ENCODE data around the gene LEMD2. TPM values are rescaled to one million over a fixed set of nuclear protein-coding genes. Genes with fewer than 3 reads are reported as not detected.

LEMD2 gene
- total RNA-seq, 1 experiment from 2014 or later = 91.8 TPM

GRCh38 chr6:33819021-33819420, 30.1 kb upstream of the LEMD2 start:
- H3K56ac ChIP-seq (ENCODE audit: insufficient read length, low read depth, low read length) = no peak overlapping the region
- WGBS (ENCODE audit: extremely low coverage, insufficient read length, low lambda C conversion rate) = no CpG with 5 or more reads among the region's 4 CpGs
- no peaks in the 10 kb centered on the region for H3K23me2 ChIP-seq (ENCODE audit: insufficient read length, low read depth, low read length, poor library complexity, severe bottlenecking)
- Mint-ChIP-seq H3K27ac (peak overlapping the region in 2 of 3 experiments; percentile 18 to 21; a peak in 2 of 7 replicates), H3K27me3 (ENCODE audit: low read depth) (peaks cover 1% of the 10 kb centered on the region), H3K9me3 (no peaks in the 10 kb centered on the region; a peak in 1 of 5 replicates), H3K4me1 (peaks cover 51 to 70% of the 10 kb centered on the region in 2 experiments), H3K36me3 (ENCODE audit: insufficient read depth in 1 of 3, low read depth in 3 of 3) (no peaks in the 10 kb centered on the region), H3K4me3 (no peak overlapping the region; a peak in 1 of 5 replicates)
- no peak overlapping the region for H3K14ac ChIP-seq (ENCODE audit: insufficient read depth, low read length)
- H3K4me2 ChIP-seq (ENCODE audit: insufficient read depth, insufficient read length, low read length) = no peak overlapping the region
- H3K27me3 ChIP-seq (ENCODE audit: insufficient read depth, low read length) = no peaks in the 10 kb centered on the region
- H4K5ac ChIP-seq (ENCODE audit: insufficient read length, low read depth, low read length) = no peak overlapping the region
- no peak overlapping the region for H3K23ac ChIP-seq (ENCODE audit: insufficient read length, low read depth, low read length)
- H3K79me2 ChIP-seq (ENCODE audit: insufficient read depth, low read length) = no peaks in the 10 kb centered on the region
- H2BK12ac ChIP-seq (ENCODE audit: insufficient read length, low read depth, low read length) = no peak overlapping the region
- no peak overlapping the region for H3K18ac ChIP-seq (ENCODE audit: insufficient read length, low read depth, low read length)
- no peak overlapping the region for H2BK5ac ChIP-seq (ENCODE audit: insufficient read length, low read length)
- no peak overlapping the region for H3K4ac ChIP-seq (ENCODE audit: low read depth, low read length)
- no peaks in the 10 kb centered on the region for H3K9me3 ChIP-seq (ENCODE audit: control insufficient read depth, low read depth, low read length)
- no peak overlapping the region for H2BK120ac ChIP-seq (ENCODE audit: low read depth, low read length, poor library complexity, severe bottlenecking)
- no peak overlapping the region for H3K27ac ChIP-seq (ENCODE audit: insufficient read length, low read depth, low read length)
- H3T11ph ChIP-seq (ENCODE audit: low read length) = no peak overlapping the region
- H2AK5ac ChIP-seq (ENCODE audit: insufficient read length, low read length) = no peak overlapping the region
- H3K79me1 ChIP-seq (ENCODE audit: insufficient read depth, low read depth, low read length, poor library complexity, severe bottlenecking) = no peaks in the 10 kb centered on the region
- H2BK15ac ChIP-seq (ENCODE audit: low read depth, low read length) = no peak overlapping the region
- TF ChIP-seq CTCF (conservative IDR thresholded peaks at IDR 0.05) = no peak
- H2BK20ac ChIP-seq (ENCODE audit: low read depth, low read length, poor library complexity, severe bottlenecking) = no peak overlapping the region
- DNase-seq = no peak
- no peak overlapping the region for H4K8ac ChIP-seq (replicated peaks; ENCODE audit: insufficient read length, low read depth, low read length)
- H4K20me1 ChIP-seq (ENCODE audit: control insufficient read depth, insufficient read depth, insufficient read length) = no peaks in the 10 kb centered on the region
- H2AFZ ChIP-seq (ENCODE audit: low read length) = no peak overlapping the region
- peaks cover 3% of the 10 kb centered on the region; the same call in 1 of the 2 replicates for H3K4me1 ChIP-seq (ENCODE audit: insufficient read depth, low read length)
- H3K9ac ChIP-seq (ENCODE audit: extremely low read depth, insufficient read length, low read length) = no peak overlapping the region
- no peak overlapping the region for H4K91ac ChIP-seq (ENCODE audit: insufficient read length, low read depth, low read length)
